Measurements from ENCODE around the gene TTF2.

Gene TTF2

GRCh38 chr1:117047271-117047670, 12.9 kb upstream of the TTF2 start:
- no peak for DNase-seq

GRCh38 chr1:117049857-117050256, 10.3 kb upstream of the TTF2 start:
- no peak for DNase-seq

GRCh38 chr1:117051224-117052064, 8.7 kb upstream of the TTF2 start:
- peak; percentile 18 to 24 for DNase-seq

- no peak for DNase-seq
Measured at GRCh38 chr1:117054068-117054467, 6.1 kb upstream of the TTF2 start.

GRCh38 chr1:117058810-117059209, 1.3 kb upstream of the TTF2 start:
- no peak for DNase-seq

- peak; percentile 44 to 46 for DNase-seq
Measured at GRCh38 chr1:117059334-117059677, 820 bp upstream of the TTF2 start.

GRCh38 chr1:117060441-117061317, 553 bp downstream of the TTF2 start:
- peak in 1 of 2 experiments; percentile 22 for DNase-seq

- DNase-seq = peak in 1 of 2 experiments; percentile 22
Measured at GRCh38 chr1:117061986-117062415, 1.9 kb downstream of the TTF2 start.

GRCh38 chr1:117066367-117066766, 6.2 kb downstream of the TTF2 start:
- no peak for DNase-seq

- peak; percentile 24 for DNase-seq
Measured at GRCh38 chr1:117067533-117068370, 7.6 kb downstream of the TTF2 start.

- DNase-seq = no peak
Measured at GRCh38 chr1:117068580-117068979, 8.5 kb downstream of the TTF2 start.

GRCh38 chr1:117069220-117069844, 9.2 kb downstream of the TTF2 start:
- DNase-seq = no peak

- DNase-seq = no peak
Measured at GRCh38 chr1:117070124-117070523, 10.0 kb downstream of the TTF2 start.

GRCh38 chr1:117076648-117077047, 16.5 kb downstream of the TTF2 start:
- DNase-seq = no peak

- peak; percentile 15 to 37 for DNase-seq
Measured at GRCh38 chr1:117077267-117077666, 17.1 kb downstream of the TTF2 start.

GRCh38 chr1:117079737-117080136, 19.6 kb downstream of the TTF2 start:
- DNase-seq = no peak

- DNase-seq = no peak
Measured at GRCh38 chr1:117084231-117084630, 24.1 kb downstream of the TTF2 start.

GRCh38 chr1:117087686-117088085, 27.6 kb downstream of the TTF2 start:
- DNase-seq = no peak

GRCh38 chr1:117089996-117090395, 29.9 kb downstream of the TTF2 start:
- no peak for DNase-seq

- DNase-seq = no peak
Measured at GRCh38 chr1:117092594-117092993, 32.5 kb downstream of the TTF2 start.

- no peak for DNase-seq
Measured at GRCh38 chr1:117093091-117093534, 33.0 kb downstream of the TTF2 start.

- peak; percentile 13 to 21 for DNase-seq
Measured at GRCh38 chr1:117093870-117094621, 33.9 kb downstream of the TTF2 start.
